ENCODE results near the gene SRRM5. TPM values are rescaled to one million over a fixed set of nuclear protein-coding genes. Genes with fewer than 3 reads are reported as not detected.
A peak's percentile ranks its signal among the peaks of the same experiment; 100 is the strongest.

SRRM5 gene
- total and polyA plus RNA-seq, 2 of the 4 experiments (the other 2 are of a cell fraction): 0.10 TPM; not detected in 1

GRCh38 chr19:43564800-43565199 lies 47.1 kb upstream of the SRRM5 start:
- no TSS peak for BruUV-seq (replicated peaks)
- H2BK15ac ChIP-seq (ENCODE audit: low read depth, low read length): no peak overlapping the region

More at GRCh38 chr19:43564800-43565199, 47.1 kb upstream of the SRRM5 start:
- H2BK20ac ChIP-seq (ENCODE audit: low read depth, low read length): 0 out of 2 replicates have a peak overlapping the region, but pooled peaks have one; percentile 25
- no peaks in the 10 kb centered on the region for H3K9me3 ChIP-seq (ENCODE audit: control insufficient read depth, insufficient read depth, low read length)
- ChIA-PET POLR2A (ENCODE audit: unreplicated experiment) (no interaction called here), CTCF (no interaction called here)
- H3K27me3 ChIP-seq (ENCODE audit: control insufficient read depth, insufficient read depth, low read length): no peaks in the 10 kb centered on the region
- H4K91ac ChIP-seq (ENCODE audit: insufficient read depth, low read depth, low read length): no peak overlapping the region
- no peak overlapping the region for H2BK5ac ChIP-seq (ENCODE audit: low read depth, low read length, poor library complexity, severe bottlenecking)
- in situ Hi-C loops (cut with MboI; ENCODE audit: low sequenced_read_pairs): no loop called here
- H3K9me1 ChIP-seq (ENCODE audit: insufficient read depth, low read length): peaks cover 29% of the 10 kb centered on the region
- no peak overlapping the region for H3K14ac ChIP-seq (replicated peaks; ENCODE audit: low read depth, low read length)
- DNase-seq (no peak), ATAC-seq (ENCODE audit: low read depth) (no peak)
- dilution Hi-C loops (cut with HindIII; ENCODE audit: low sequenced_read_pairs, unreplicated experiment): no loop called here
- no peak overlapping the region for H2AFZ ChIP-seq (replicated peaks; ENCODE audit: low read length, poor library complexity)
- TF ChIP-seq SMC3 (IDR thresholded peaks at IDR 0.05; ENCODE audit: low read depth, low read length) (no peak), NFE2L2 (IDR thresholded peaks at IDR 0.05; ENCODE audit: low read depth, low read length) (no peak), MAFK (IDR thresholded peaks at IDR 0.05; ENCODE audit: low read depth, low read length) (no peak), MAZ (IDR thresholded peaks at IDR 0.05; ENCODE audit: borderline replicate concordance, low read depth, low read length) (no peak), RAD21 (IDR thresholded peaks at IDR 0.05; ENCODE audit: low read length) (no peak), POLR2A (IDR thresholded peaks at IDR 0.05; ENCODE audit: low read depth, low read length) (no peak), CTCF (conservative IDR thresholded peaks at IDR 0.05; ENCODE audit: low read depth, low read length) (no peak)
- H2AK9ac ChIP-seq (replicated peaks; ENCODE audit: low read depth, low read length, poor library complexity): no peak overlapping the region
- 81% methylated on average over 8 of the region's 9 CpGs; no CpG with 5 or more reads in 1 of the 2 experiments for WGBS, 2 experiments (ENCODE audit: extremely low coverage in 2 of 2, insufficient read length in 1 of 2)
- no peak overlapping the region for H3K27ac ChIP-seq (ENCODE audit: insufficient read depth, low read length)
- peaks cover 3% of the 10 kb centered on the region; the same call in 1 of the 2 replicates for H3K4me1 ChIP-seq (ENCODE audit: control insufficient read depth, insufficient read depth, low read length)
- intact Hi-C loops (cut with micrococcal nuclease): no loop called here
- H4K5ac ChIP-seq (ENCODE audit: low read depth, low read length): no peak overlapping the region
- H3K56ac ChIP-seq (ENCODE audit: extremely low read depth, insufficient read depth, low read length): no peak overlapping the region
- no peak overlapping the region for H3K9ac ChIP-seq (ENCODE audit: low read depth, low read length)
- peaks cover 9% of the 10 kb centered on the region for H3K36me3 ChIP-seq (ENCODE audit: control insufficient read depth, insufficient read depth, low read length)
- peaks cover 24 to 62% of the 10 kb centered on the region in 2 experiments for H3K79me1 ChIP-seq (ENCODE audit: low read depth in 1 of 2, low read length in 2 of 2)
- H3K4me3 ChIP-seq (ENCODE audit: insufficient read depth, low read depth, low read length): no peak overlapping the region
- H4K8ac ChIP-seq (ENCODE audit: low read depth in 2 of 2, low read length in 2 of 2): no peak overlapping the region
- no peak overlapping the region for H3K23ac ChIP-seq (ENCODE audit: low read depth, low read length)
- no peak overlapping the region for H2AK5ac ChIP-seq (ENCODE audit: low read depth, low read length)
- H3K18ac ChIP-seq (ENCODE audit: low read depth, low read length): no peak overlapping the region
- H3K4me2 ChIP-seq (ENCODE audit: low read depth, low read length): no peak overlapping the region
- H3K4ac ChIP-seq (ENCODE audit: low read depth, low read length): no peak overlapping the region
- H4K20me1 ChIP-seq (ENCODE audit: insufficient read depth, low read length): peaks cover 6% of the 10 kb centered on the region; the same call in 1 of the 2 replicates
- H2BK120ac ChIP-seq (ENCODE audit: low read depth, low read length): no peak overlapping the region
